ENCODE data around the gene RPS14. TPM values are rescaled to one million over a fixed set of nuclear protein-coding genes. Genes with fewer than 3 reads are reported as not detected.

RPS14 gene
- polyA plus RNA-seq, 1 of the 3 experiments (the other 2 are of a cell fraction), result 10,227 TPM

DNA sequence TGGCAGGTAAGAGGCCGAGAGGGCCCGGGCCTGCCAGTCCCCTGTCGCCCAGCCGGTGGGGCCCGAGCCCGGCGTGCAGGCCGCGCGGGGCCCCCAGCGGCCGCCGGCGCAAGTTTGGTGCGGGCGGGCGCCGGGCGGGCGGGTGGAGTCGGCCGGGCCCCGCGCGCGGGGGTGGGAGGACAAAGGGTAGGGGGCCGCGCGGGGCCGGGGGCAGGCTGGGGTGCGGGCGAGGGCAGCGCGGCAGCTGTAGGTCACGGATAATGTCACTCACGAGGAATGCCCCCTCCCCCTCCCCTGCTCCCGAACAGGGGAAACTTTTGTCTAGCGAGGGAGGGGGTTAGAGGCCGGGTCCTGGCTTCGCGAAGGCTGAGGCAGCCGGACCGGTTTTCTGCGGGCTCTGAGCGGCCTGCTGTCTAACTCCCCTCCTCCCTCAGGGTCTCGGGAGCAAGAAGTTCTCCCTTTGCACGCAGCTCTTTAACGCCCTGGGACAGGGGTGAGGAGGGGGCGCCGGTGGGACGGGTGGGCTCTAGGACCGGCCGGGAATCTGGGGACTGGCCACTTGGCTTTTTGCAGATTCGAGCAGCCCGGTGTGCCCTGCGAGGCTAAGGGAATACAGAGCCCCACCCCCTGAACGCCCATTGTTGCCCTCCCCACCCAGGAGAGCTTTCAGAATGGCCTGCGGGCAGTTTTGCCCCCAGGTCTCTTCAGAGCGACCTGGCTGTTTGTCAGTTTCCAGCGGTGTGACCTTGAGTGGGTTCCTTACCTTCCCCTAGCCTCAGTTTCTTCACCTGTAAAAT lies 37.1 kb upstream of the RPS14 start:
- WGBS (ENCODE audit: low lambda C conversion rate), result 3% methylated on average over 11 of the region's 60 CpGs
- POLR2A ChIA-PET, result interaction anchor here (0.9 to 3.2 kb wide), 2 partner anchors 13 to 37 kb away, joined by 3 to 16 read pairs; partner anchors contain the start of gene RPS14
- 0 out of 2 replicates have a peak overlapping the region, but pooled peaks have one; percentile 56 for H2AFZ ChIP-seq (ENCODE audit: low read depth)

More for the DNA sequence above, 37.1 kb upstream of the RPS14 start:
- H3K4me2 ChIP-seq, result peak overlapping the region; percentile 89
- peak overlapping the region; percentile 86 to 89 for H3K4me3 ChIP-seq (ENCODE audit: low read depth in 2 of 2, low read length in 1 of 2)
- H4K20me1 ChIP-seq (ENCODE audit: insufficient read depth), result peaks cover 42% of the 10 kb centered on the region
- CTCF ChIA-PET, result interaction anchor here (0.6 to 2.8 kb wide), 9 partner anchors 10 to 90 kb away, joined by 3 to 10 read pairs (median 4); partner anchors contain the start of gene RPS14
- peaks cover 0 to 4% of the 10 kb centered on the region in 2 experiments for H3K36me3 ChIP-seq (replicated peaks in 1 of 2; ENCODE audit: control insufficient read depth in 1 of 2, insufficient read depth in 2 of 2, low read length in 1 of 2)
- TF ChIP-seq USF1 (IDR thresholded peaks at IDR 0.05; ENCODE audit: borderline replicate concordance, low read depth) (no peak), ELF1 (IDR thresholded peaks at IDR 0.05) (no peak), RFX5 (IDR thresholded peaks at IDR 0.05; ENCODE audit: low read length) (no peak), CHD2 (IDR thresholded peaks at IDR 0.05; ENCODE audit: low read length, partially characterized antibody) (peak; percentile 23), EP300 (IDR thresholded peaks at IDR 0.05; ENCODE audit: borderline replicate concordance in 1 of 2, low read depth in 1 of 2, low read length in 1 of 2) (no peak), YY1 (IDR thresholded peaks at IDR 0.05; ENCODE audit: low read depth) (no peak), PBX3 (IDR thresholded peaks at IDR 0.05) (peak; percentile 34; the same call in 1 of the 2 replicates), IRF3 (IDR thresholded peaks at IDR 0.05; ENCODE audit: low read depth, low read length) (no peak), RCOR1 (IDR thresholded peaks at IDR 0.05; ENCODE audit: low read length) (peak; percentile 47; the same call in 1 of the 2 replicates), MEF2A (IDR thresholded peaks at IDR 0.05; ENCODE audit: borderline replicate concordance, low read depth) (no peak), TAF1 (IDR thresholded peaks at IDR 0.05; ENCODE audit: borderline replicate concordance, low read depth, low read length) (0 out of 2 replicates have a peak, but pooled peaks have one; percentile 1)
- TF ChIP-seq, protein P1, sequence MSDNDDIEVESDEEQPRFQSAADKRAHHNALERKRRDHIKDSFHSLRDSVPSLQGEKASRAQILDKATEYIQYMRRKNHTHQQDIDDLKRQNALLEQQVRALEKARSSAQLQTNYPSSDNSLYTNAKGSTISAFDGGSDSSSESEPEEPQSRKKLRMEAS (IDR thresholded peaks at IDR 0.05; ENCODE audit: low read depth), result no peak
- H3K4me1 ChIP-seq (ENCODE audit: control insufficient read depth in 1 of 2, insufficient read depth in 2 of 2, low read depth in 1 of 2, low read length in 1 of 2), result peaks cover 38 to 52% of the 10 kb centered on the region in 2 experiments
- DNase-seq, result peak; percentile 87
- no peaks in the 10 kb centered on the region for H3K27me3 ChIP-seq (ENCODE audit: insufficient read depth)
- H3F3A ChIP-seq (replicated peaks; ENCODE audit: insufficient read depth), result peaks cover 40% of the 10 kb centered on the region
- no peaks in the 10 kb centered on the region for H3K9me3 ChIP-seq
- peaks cover 69% of the 10 kb centered on the region for H3K79me2 ChIP-seq (ENCODE audit: insufficient read depth)
- no peaks in the 10 kb centered on the region for H3K9me2 ChIP-seq
- H3K9ac ChIP-seq, result peak overlapping the region; percentile 99
- H3K27ac ChIP-seq (ENCODE audit: low read depth in 2 of 2, low read length in 1 of 2), result peak overlapping the region; percentile 80 to 92

Measured in SK-N-SH (cell line).